T-helper 1 cell treated with Interleukin-12 subunit alpha and Interleukin-12 subunit beta and Interleukin-4 antibody, amounts not matched to agents 30 μg/mL and 1 μg/mL, for 36 hours (primary cell): ENCODE results near the gene LYRM7.
"Not testable (repeated sequence)": the region's sequence is repeated elsewhere in the genome, so short reads cannot be mapped to it uniquely, and the experiment has no call there.

Source experiments
- H3K27ac Mint-ChIP-seq: one replicate; pipeline ENCODE4 v1.8.0; 2021; ENCODE audit warnings: mild to moderate bottlenecking, mixed read lengths
- H3K27me3 Mint-ChIP-seq: one replicate; pipeline ENCODE4 v1.8.0; 2021; ENCODE audit warnings: low read depth, mixed read lengths
- H3K36me3 Mint-ChIP-seq: one replicate; pipeline ENCODE4 v1.8.0; 2021; ENCODE audit warnings: low read depth, mixed read lengths
- H3K4me1 Mint-ChIP-seq: one replicate; pipeline ENCODE4 v1.8.0; 2021; ENCODE audit warnings: low read depth, mixed read lengths
- H3K4me3 Mint-ChIP-seq: one replicate; pipeline ENCODE4 v1.8.0; 2021; ENCODE audit warnings: mild to moderate bottlenecking, moderate library complexity, mixed read lengths
- H3K9me3 Mint-ChIP-seq: one replicate; pipeline ENCODE4 v1.8.0; 2021; ENCODE audit warnings: mixed read lengths

Gene LYRM7

GRCh38 chr5:131170540-131171275 is at the start of gene LYRM7:
Gene LYRM7 (plus strand): TSS chr5:131170944. CDS start chr5:131171021, 77 bp downstream.
- Mint-ChIP-seq H3K4me3 (peak within 1 kb of the TSS; percentile 96), H3K4me1 (peaks cover 48% of the 10 kb centered on the region), H3K36me3 (peaks cover 10% of the 10 kb centered on the region), H3K27ac (peak within 1 kb of the TSS; percentile 95), H3K9me3 (no peaks in the 10 kb centered on the region), H3K27me3 (no peaks in the 10 kb centered on the region)

GRCh38 chr5:131127244-131127643 is 43.5 kb upstream of the LYRM7 start:
- H3K9me3 Mint-ChIP-seq, result peaks cover 16% of the 10 kb centered on the region
- not testable (repeated sequence) for H3K27me3 Mint-ChIP-seq, H3K4me1 Mint-ChIP-seq, H3K36me3 Mint-ChIP-seq, H3K4me3 Mint-ChIP-seq, H3K27ac Mint-ChIP-seq

- H3K4me1 Mint-ChIP-seq, result no peaks in the 10 kb centered on the region
- no peaks in the 10 kb centered on the region for H3K27me3 Mint-ChIP-seq
- peaks cover 14% of the 10 kb centered on the region for H3K9me3 Mint-ChIP-seq
- no peak overlapping the region for H3K4me3 Mint-ChIP-seq
- H3K27ac Mint-ChIP-seq, result no peak overlapping the region
- no peaks in the 10 kb centered on the region for H3K36me3 Mint-ChIP-seq
These were observed 41.4 kb upstream of the LYRM7 start for GRCh38 chr5:131129306-131129705.

- not testable (repeated sequence) for H3K4me3 Mint-ChIP-seq, H3K4me1 Mint-ChIP-seq, H3K36me3 Mint-ChIP-seq, H3K27me3 Mint-ChIP-seq, H3K27ac Mint-ChIP-seq
- peaks cover 16% of the 10 kb centered on the region for H3K9me3 Mint-ChIP-seq
These were observed 37.7 kb upstream of the LYRM7 start for GRCh38 chr5:131133091-131133490.

- H3K36me3 Mint-ChIP-seq, H3K4me3 Mint-ChIP-seq, H3K27ac Mint-ChIP-seq, H3K4me1 Mint-ChIP-seq: not testable (repeated sequence)
- H3K9me3 Mint-ChIP-seq, result peaks cover 13% of the 10 kb centered on the region
- H3K27me3 Mint-ChIP-seq, result peaks cover 16% of the 10 kb centered on the region
These were observed 32.3 kb upstream of the LYRM7 start for GRCh38 chr5:131138406-131138805.

- peaks cover 4% of the 10 kb centered on the region for H3K36me3 Mint-ChIP-seq
- peaks cover 13% of the 10 kb centered on the region for H3K9me3 Mint-ChIP-seq
- no peak overlapping the region for H3K4me3 Mint-ChIP-seq
- H3K4me1 Mint-ChIP-seq, result peaks cover 4% of the 10 kb centered on the region
- H3K27ac Mint-ChIP-seq, result no peak overlapping the region
- peaks cover 16% of the 10 kb centered on the region for H3K27me3 Mint-ChIP-seq
These were observed 31.4 kb upstream of the LYRM7 start for GRCh38 chr5:131139321-131139720.

- Mint-ChIP-seq H3K27me3 (peaks cover 8% of the 10 kb centered on the region), H3K4me3 (no peak overlapping the region), H3K27ac (no peak overlapping the region), H3K36me3 (no peaks in the 10 kb centered on the region), H3K4me1 (peaks cover 2% of the 10 kb centered on the region), H3K9me3 (no peaks in the 10 kb centered on the region)
These were observed 27.6 kb upstream of the LYRM7 start for GRCh38 chr5:131142970-131143617.

- Mint-ChIP-seq H3K36me3 (no peaks in the 10 kb centered on the region), H3K4me3 (no peak overlapping the region), H3K27ac (no peak overlapping the region), H3K27me3 (peaks cover 3% of the 10 kb centered on the region), H3K4me1 (peaks cover under 1% of the 10 kb centered on the region), H3K9me3 (no peaks in the 10 kb centered on the region)
These were observed 23.5 kb upstream of the LYRM7 start for GRCh38 chr5:131147258-131147657.

- H3K4me1 Mint-ChIP-seq, result peaks cover 1% of the 10 kb centered on the region
- H3K27me3 Mint-ChIP-seq, result no peaks in the 10 kb centered on the region
- H3K4me3 Mint-ChIP-seq, result no peak overlapping the region
- H3K27ac Mint-ChIP-seq, result no peak overlapping the region
- H3K9me3 Mint-ChIP-seq, result no peaks in the 10 kb centered on the region
- peaks cover 3% of the 10 kb centered on the region for H3K36me3 Mint-ChIP-seq
These were observed 21.9 kb upstream of the LYRM7 start for GRCh38 chr5:131148835-131149234.

GRCh38 chr5:131150408-131150807 is 20.3 kb upstream of the LYRM7 start:
- no peaks in the 10 kb centered on the region for H3K27me3 Mint-ChIP-seq
- no peak overlapping the region for H3K4me3 Mint-ChIP-seq
- peaks cover 5% of the 10 kb centered on the region for H3K36me3 Mint-ChIP-seq
- no peak overlapping the region for H3K27ac Mint-ChIP-seq
- H3K9me3 Mint-ChIP-seq, result no peaks in the 10 kb centered on the region
- peaks cover 1% of the 10 kb centered on the region for H3K4me1 Mint-ChIP-seq

GRCh38 chr5:131151216-131151615 is 19.5 kb upstream of the LYRM7 start:
- Mint-ChIP-seq H3K4me1 (peaks cover 2% of the 10 kb centered on the region), H3K27me3 (no peaks in the 10 kb centered on the region), H3K4me3 (no peak overlapping the region), H3K36me3 (peaks cover 8% of the 10 kb centered on the region), H3K27ac (no peak overlapping the region), H3K9me3 (no peaks in the 10 kb centered on the region)

- Mint-ChIP-seq H3K4me1 (peaks cover 24% of the 10 kb centered on the region), H3K27ac (no peak overlapping the region), H3K4me3 (no peak overlapping the region), H3K36me3 (peaks cover 40% of the 10 kb centered on the region), H3K27me3 (no peaks in the 10 kb centered on the region), H3K9me3 (no peaks in the 10 kb centered on the region)
These were observed 14.4 kb upstream of the LYRM7 start for GRCh38 chr5:131156385-131156784.

GRCh38 chr5:131156957-131157356 is 13.8 kb upstream of the LYRM7 start:
- Mint-ChIP-seq H3K36me3 (peaks cover 45% of the 10 kb centered on the region), H3K27ac (no peak overlapping the region), H3K4me3 (no peak overlapping the region), H3K9me3 (no peaks in the 10 kb centered on the region), H3K4me1 (peaks cover 27% of the 10 kb centered on the region), H3K27me3 (no peaks in the 10 kb centered on the region)

- Mint-ChIP-seq H3K4me3 (no peak overlapping the region), H3K27me3 (no peaks in the 10 kb centered on the region), H3K4me1 (peaks cover 41% of the 10 kb centered on the region), H3K9me3 (no peaks in the 10 kb centered on the region), H3K27ac (no peak overlapping the region), H3K36me3 (peaks cover 58% of the 10 kb centered on the region)
These were observed 10.6 kb upstream of the LYRM7 start for GRCh38 chr5:131160134-131160533.
